SKM-1 (cell line): Measurements from ENCODE around the gene DSG2.
A peak's percentile ranks its signal among the peaks of the same experiment; 100 is the strongest.

Experiments
- DNase-seq: peaks from one replicate; lab custom pipeline; 2025; ENCODE audit not compliant: unreplicated experiment; lab: John Stamatoyannopoulos, UW

DSG2 gene

DNA sequence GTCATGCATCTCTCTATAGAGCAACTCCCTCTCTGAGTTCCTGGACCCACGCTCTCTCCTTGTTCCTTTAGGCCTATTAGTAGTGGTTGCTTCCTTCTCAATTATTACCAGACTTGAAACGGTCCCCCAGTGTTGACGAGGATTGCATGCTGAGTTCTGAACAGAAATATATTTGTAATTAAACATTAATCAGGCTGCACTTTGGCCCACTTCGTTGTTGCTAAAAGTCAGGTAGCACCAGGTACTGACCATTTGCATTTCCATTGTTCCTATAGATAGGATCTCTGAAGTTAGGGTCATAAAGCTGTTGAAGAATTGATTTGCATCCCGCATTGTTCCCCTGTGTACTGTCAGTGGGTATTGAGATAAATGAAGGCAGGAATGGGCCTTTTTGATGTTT is 56.8 kb downstream of the DSG2 start:
- no peak for DNase-seq

- DNase-seq, result peak; percentile 32
These were observed 58.2 kb downstream of the DSG2 start for GRCh38 chr18:31555971-31556747.

DNA sequence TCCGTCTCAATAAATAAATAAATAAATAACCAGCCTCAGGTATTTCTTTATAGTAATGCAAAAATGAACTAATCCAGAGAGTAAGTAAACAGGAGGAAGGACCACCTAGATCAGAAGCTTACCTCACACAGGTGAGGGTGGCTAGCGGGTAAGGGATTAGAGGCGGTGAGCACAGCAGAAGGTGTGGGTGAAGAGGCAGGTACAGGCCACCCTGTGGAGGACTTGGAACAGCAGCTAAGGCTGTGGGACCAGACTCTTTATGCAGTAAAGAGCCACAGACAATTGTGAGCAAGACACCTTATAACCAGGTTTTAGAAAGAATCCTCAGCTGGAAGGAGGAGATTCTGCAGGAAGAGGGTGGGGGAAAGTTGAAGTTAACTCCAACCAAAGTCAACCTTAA is 59.5 kb downstream of the DSG2 start:
- DNase-seq, result no peak

- no peak for DNase-seq
These were observed 60.6 kb downstream of the DSG2 start for GRCh38 chr18:31558567-31558966.

- DNase-seq, result no peak
These were observed 64.7 kb downstream of the DSG2 start for GRCh38 chr18:31562726-31563125.

- no peak for DNase-seq
These were observed 65.8 kb downstream of the DSG2 start for GRCh38 chr18:31563778-31564177.

DNA sequence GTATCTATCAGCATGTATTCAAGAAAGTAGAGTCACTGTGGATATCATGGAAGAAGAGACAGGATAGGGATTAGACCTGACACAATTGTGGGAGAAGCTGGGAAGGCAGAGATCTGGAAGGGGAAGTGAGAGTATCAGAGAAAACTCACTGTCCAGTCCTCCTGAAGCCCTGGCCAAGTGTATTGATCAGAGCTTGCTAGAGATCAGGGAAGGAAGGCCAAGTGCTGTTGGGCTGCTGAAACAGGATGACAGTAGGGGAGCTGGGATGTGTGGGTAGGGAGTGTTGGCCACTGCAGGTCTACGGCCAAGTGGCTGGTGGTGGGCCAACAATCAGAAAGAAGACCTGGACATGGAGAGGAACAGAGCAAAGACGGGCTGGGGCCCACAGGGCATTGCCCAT is 67.4 kb downstream of the DSG2 start:
- no peak for DNase-seq

- DNase-seq, result no peak
These were observed 68.0 kb downstream of the DSG2 start for GRCh38 chr18:31565782-31566512.

- no peak for DNase-seq
These were observed 68.8 kb downstream of the DSG2 start for GRCh38 chr18:31566576-31567306.

DNA sequence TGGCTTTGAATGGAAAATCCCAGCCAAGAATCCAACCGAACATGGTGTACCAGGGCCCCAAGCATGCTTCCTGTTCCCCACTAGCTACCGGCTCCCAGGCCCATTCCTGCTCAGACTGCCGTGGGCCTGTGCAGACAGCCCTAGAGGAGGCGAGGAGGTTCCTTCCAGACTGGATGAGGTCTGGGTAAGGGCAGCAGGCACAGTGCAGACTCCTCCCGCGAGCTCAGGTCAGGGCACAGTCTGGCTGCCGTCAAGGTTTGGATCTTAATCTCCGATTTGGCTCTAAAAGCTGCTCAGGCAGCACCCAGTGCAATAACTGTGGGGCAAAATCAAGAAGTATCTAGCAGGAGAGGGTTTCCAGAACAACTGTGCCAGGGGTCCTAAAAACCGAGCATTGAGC is 74.4 kb downstream of the DSG2 start:
- no peak for DNase-seq

DNA sequence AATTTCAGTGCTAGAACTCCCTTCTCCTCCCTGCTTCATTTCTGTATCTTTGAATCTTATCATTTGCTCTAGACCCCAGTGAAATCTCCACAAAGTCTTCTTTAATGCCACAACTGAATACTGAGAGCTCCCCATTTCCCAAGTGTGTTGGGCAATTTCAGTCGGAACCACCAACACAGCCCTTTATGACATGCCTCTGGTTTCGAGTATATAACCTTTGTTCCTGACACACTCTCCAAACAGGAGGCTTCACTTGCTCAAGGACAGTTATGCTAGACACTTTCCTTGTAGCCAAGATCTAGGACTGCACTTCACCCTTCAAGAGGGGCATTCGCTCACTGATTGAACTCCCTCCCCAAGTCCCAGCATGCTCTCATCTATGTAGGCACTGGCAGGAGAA is 75.1 kb downstream of the DSG2 start:
- no peak for DNase-seq

- peak; percentile 88 for DNase-seq
These were observed 76.4 kb downstream of the DSG2 start for GRCh38 chr18:31574359-31574758.

- no peak for DNase-seq
These were observed 77.7 kb downstream of the DSG2 start for GRCh38 chr18:31575515-31576257.

DNA sequence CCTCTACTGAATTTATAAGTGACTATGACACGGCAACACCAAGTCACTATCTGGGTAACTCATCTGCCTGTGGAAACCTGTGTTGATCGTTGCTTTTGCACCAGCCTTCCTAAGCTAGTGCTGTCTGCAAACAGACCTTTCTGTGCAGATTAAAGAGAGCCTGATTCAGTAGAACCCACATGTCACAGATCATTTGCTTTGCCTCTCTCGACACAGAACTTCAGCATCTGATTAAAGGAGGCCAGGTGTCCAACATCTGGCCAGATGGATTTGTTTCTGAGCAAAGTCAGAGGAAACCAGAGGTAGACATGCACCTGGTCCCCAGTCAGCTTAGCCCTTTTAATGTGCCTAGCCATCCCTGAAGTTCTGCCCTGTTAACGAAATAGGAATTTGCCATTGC is 78.7 kb downstream of the DSG2 start:
- DNase-seq, result no peak

GRCh38 chr18:31577195-31577594 is 79.2 kb downstream of the DSG2 start:
- DNase-seq, result no peak

- DNase-seq, result no peak
These were observed 80.1 kb downstream of the DSG2 start for GRCh38 chr18:31578126-31578525.

DNA sequence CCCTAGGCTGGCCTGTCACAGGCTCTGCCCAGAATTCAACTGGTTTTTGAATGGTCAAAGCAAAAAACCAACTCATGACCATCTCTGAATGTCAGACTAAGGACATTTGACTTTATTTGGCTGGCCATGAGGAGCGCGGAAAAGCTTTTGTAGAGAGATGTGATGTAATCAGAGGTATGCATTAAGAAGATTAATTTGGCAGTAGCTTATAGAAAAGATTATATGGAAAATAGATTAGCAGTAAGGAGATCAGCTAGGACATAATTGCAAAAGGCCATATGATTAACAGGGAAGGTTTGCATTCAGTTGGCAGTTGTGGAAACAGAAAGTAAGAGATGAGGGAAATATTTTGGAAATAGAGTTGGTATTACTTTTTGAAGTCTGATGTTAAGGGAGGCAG is 81.4 kb downstream of the DSG2 start:
- DNase-seq, result no peak

- DNase-seq, result no peak
These were observed 83.7 kb downstream of the DSG2 start for GRCh38 chr18:31581498-31582197.

DNA sequence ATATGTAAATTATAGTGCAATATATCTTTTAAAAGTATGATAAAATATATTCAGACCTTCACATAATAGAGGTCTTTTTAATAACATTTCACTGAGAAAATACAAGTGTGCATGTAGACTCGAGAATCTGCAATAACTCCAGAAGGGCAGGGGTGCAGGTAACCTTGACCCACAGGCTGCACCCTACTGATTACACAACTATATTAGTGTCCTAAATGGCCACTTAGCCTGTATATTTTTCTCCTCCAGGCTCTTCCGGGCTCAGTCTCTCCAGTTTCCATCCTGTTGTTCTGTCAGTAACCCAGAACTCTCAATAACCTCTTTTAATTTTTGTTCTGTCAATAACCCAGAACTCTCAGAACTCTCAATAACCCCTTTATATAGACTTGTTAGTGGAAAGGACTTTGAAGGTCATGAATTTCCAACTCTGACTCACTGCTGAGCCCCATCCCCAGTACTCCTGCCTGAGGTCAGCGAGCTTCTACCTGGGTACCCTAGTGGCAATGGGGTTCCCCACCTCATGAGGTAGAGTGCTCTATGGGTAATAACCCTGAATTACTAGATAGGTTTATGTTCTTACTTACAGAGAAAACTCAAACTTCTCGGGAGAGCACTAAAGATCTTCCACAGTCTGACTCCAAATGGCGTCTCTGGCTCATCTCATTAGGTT is 85.3 kb downstream of the DSG2 start:
- DNase-seq, result no peak

DNA sequence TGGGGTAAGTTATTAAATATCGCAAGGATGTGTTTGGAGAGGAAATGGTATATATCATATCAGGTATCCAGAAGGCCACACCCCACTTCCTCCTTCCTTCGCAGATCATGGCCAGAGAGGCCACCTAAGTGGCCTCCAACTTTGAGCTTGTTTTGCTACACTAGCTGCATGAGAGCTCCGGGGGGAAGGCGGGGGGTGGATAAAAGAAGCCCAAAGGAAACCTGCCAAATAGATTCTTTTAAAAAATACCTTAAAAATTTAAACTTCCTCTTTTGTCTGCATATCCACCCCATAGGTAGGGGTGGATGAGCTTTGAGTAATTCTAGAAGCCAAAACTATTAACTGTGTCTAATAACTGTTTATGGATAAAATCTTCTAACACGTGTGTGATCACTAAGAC is 88.0 kb downstream of the DSG2 start:
- DNase-seq, result no peak
